Measurements from ENCODE around the gene PDGFC.

The PDGFC gene

GRCh38 chr4:156792462-156793085 is 179.0 kb downstream of the PDGFC start:
- H3K27ac ChIP-seq (ENCODE audit: low read length) = no peak overlapping the region
- ATAC-seq (ENCODE audit: insufficient read depth, low read depth) (no peak), DNase-seq (no peak)
- no peak overlapping the region for H3K4me2 ChIP-seq (ENCODE audit: insufficient read depth, low read length)
- H3K9me3 ChIP-seq (ENCODE audit: insufficient read depth, low read length, severe bottlenecking) = no peaks in the 10 kb centered on the region
- H3K4me1 ChIP-seq (ENCODE audit: insufficient read depth, low read length) = no peaks in the 10 kb centered on the region
- TF ChIP-seq EZH2 (IDR thresholded peaks at IDR 0.05; ENCODE audit: borderline replicate concordance, low read depth, low read length, severe bottlenecking) (no peak), CTCF (IDR thresholded peaks at IDR 0.05; ENCODE audit: borderline replicate concordance, extremely low read depth, low read length, poor library complexity, severe bottlenecking) (no peak)
- no peaks in the 10 kb centered on the region for H3K36me3 ChIP-seq (ENCODE audit: insufficient read depth, low read length)
- H3K4me3 ChIP-seq (ENCODE audit: low read depth in 1 of 2, low read length in 2 of 2) = no peak overlapping the region
- H3K9ac ChIP-seq (ENCODE audit: low read depth, low read length) = no peak overlapping the region
- H3K27me3 ChIP-seq (ENCODE audit: insufficient read depth, low read length, poor library complexity) = no peaks in the 10 kb centered on the region
- no peaks in the 10 kb centered on the region for H4K20me1 ChIP-seq (ENCODE audit: insufficient read depth, low read length)
- H2AFZ ChIP-seq (ENCODE audit: low read depth, low read length) = no peak overlapping the region
- no peaks in the 10 kb centered on the region for H3K79me2 ChIP-seq (ENCODE audit: insufficient read depth, low read length)

GRCh38 chr4:156790866-156791265 is 180.7 kb downstream of the PDGFC start:
- Histone ChIP-seq H3K79me2 (ENCODE audit: insufficient read depth, low read length) (no peaks in the 10 kb centered on the region), H3K9ac (ENCODE audit: low read depth, low read length) (no peak overlapping the region), H3K4me3 (ENCODE audit: low read depth in 1 of 2, low read length in 2 of 2) (no peak overlapping the region), H3K4me1 (ENCODE audit: insufficient read depth, low read length) (no peaks in the 10 kb centered on the region), H2AFZ (ENCODE audit: low read depth, low read length) (no peak overlapping the region), H3K27ac (ENCODE audit: low read length) (no peak overlapping the region), H3K9me3 (ENCODE audit: insufficient read depth, low read length, severe bottlenecking) (no peaks in the 10 kb centered on the region), H4K20me1 (ENCODE audit: insufficient read depth, low read length) (no peaks in the 10 kb centered on the region), H3K4me2 (ENCODE audit: insufficient read depth, low read length) (no peak overlapping the region), H3K36me3 (ENCODE audit: insufficient read depth, low read length) (no peaks in the 10 kb centered on the region), H3K27me3 (ENCODE audit: insufficient read depth, low read length, poor library complexity) (no peaks in the 10 kb centered on the region)
- DNase-seq (no peak), ATAC-seq (ENCODE audit: insufficient read depth, low read depth) (no peak)
- no peak for TF ChIP-seq EZH2 (IDR thresholded peaks at IDR 0.05; ENCODE audit: borderline replicate concordance, low read depth, low read length, severe bottlenecking)
- TF ChIP-seq CTCF (IDR thresholded peaks at IDR 0.05; ENCODE audit: borderline replicate concordance, extremely low read depth, low read length, poor library complexity, severe bottlenecking) = no peak

GRCh38 chr4:156788782-156789181 is 182.8 kb downstream of the PDGFC start:
- no peak for DNase-seq
- Histone ChIP-seq H3K79me2 (ENCODE audit: insufficient read depth, low read length) (no peaks in the 10 kb centered on the region), H3K4me2 (ENCODE audit: insufficient read depth, low read length) (no peak overlapping the region)

More at GRCh38 chr4:156788782-156789181, 182.8 kb downstream of the PDGFC start:
- no peaks in the 10 kb centered on the region for H3K9me3 ChIP-seq (ENCODE audit: insufficient read depth, low read length, severe bottlenecking)
- TF ChIP-seq CTCF (IDR thresholded peaks at IDR 0.05; ENCODE audit: borderline replicate concordance, extremely low read depth, low read length, poor library complexity, severe bottlenecking) (no peak), EZH2 (IDR thresholded peaks at IDR 0.05; ENCODE audit: borderline replicate concordance, low read depth, low read length, severe bottlenecking) (no peak)
- H3K27ac ChIP-seq (ENCODE audit: low read length) = no peak overlapping the region
- no peaks in the 10 kb centered on the region for H3K4me1 ChIP-seq (ENCODE audit: insufficient read depth, low read length)
- ATAC-seq (ENCODE audit: insufficient read depth, low read depth) = no peak
- no peaks in the 10 kb centered on the region for H3K27me3 ChIP-seq (ENCODE audit: insufficient read depth, low read length, poor library complexity)
- H4K20me1 ChIP-seq (ENCODE audit: insufficient read depth, low read length) = no peaks in the 10 kb centered on the region
- no peaks in the 10 kb centered on the region for H3K36me3 ChIP-seq (ENCODE audit: insufficient read depth, low read length)
- H3K9ac ChIP-seq (ENCODE audit: low read depth, low read length) = no peak overlapping the region
- no peak overlapping the region for H2AFZ ChIP-seq (ENCODE audit: low read depth, low read length)
- no peak overlapping the region for H3K4me3 ChIP-seq (ENCODE audit: low read depth in 1 of 2, low read length in 2 of 2)

Measured in DND-41 (cell line).